GM21619 (cell line): ENCODE results near the gene CCDC196.

Experiments used
- ATAC-seq: cut with Tn5 transposase; IDR thresholded peaks from one replicate; pipeline ENCODE4 v1.9.1; 2021; ENCODE audit not compliant: unreplicated experiment

CCDC196 gene, protein sequence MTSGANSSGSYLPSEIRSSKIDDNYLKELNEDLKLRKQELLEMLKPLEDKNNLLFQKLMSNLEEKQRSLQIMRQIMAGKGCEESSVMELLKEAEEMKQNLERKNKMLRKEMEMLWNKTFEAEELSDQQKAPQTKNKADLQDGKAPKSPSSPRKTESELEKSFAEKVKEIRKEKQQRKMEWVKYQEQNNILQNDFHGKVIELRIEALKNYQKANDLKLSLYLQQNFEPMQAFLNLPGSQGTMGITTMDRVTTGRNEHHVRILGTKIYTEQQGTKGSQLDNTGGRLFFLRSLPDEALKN

DNA sequence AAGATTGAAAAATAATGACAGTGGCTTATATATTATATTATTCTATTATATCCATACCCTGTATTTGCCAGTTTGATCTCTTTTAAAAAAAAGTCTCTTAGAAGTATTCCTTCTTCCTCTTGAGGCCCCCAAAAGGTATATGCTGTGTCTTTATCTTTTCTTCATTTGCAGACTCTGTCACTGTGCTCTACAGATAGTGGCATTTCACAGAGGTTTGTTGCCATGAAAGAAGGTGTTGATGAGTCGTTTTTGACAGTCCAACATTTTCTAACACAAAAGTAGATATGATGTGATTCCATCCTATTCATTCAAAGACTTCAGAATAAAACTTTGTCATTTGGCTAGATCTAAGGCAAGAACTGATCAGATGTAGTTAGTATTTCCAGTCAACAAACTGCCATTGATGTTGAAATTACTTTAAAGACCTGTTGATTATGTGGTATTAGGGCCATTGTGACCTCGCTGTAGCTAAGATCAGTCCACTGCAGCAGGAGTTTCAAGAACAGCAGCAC is at the start of gene CCDC196:
CCDC196 (plus strand) TSS at position 462 of the 512 bp plus-strand sequence. CDS start 132 bp downstream, outside the sequence.
- ATAC-seq, result no peak

DNA sequence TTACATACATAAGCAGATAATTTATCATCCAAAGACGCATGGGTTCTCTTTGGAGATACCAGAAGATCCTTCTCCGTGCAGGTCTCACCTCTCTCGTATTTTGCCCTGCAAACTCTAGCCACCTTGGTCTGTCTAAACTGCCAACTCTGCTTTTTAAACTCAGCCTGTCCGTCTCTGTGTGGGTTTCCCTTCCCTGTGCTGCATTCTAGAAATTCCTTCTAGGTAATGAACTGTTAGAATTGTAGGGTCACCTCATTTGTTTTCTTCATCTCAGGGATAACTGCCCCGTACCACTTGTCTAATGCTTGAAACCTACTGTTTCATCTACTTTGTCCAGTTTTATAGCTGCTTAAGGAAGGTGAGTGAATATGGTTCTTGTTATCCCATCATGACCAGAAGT is 45.4 kb upstream of the CCDC196 start:
- ATAC-seq, result no peak

DNA sequence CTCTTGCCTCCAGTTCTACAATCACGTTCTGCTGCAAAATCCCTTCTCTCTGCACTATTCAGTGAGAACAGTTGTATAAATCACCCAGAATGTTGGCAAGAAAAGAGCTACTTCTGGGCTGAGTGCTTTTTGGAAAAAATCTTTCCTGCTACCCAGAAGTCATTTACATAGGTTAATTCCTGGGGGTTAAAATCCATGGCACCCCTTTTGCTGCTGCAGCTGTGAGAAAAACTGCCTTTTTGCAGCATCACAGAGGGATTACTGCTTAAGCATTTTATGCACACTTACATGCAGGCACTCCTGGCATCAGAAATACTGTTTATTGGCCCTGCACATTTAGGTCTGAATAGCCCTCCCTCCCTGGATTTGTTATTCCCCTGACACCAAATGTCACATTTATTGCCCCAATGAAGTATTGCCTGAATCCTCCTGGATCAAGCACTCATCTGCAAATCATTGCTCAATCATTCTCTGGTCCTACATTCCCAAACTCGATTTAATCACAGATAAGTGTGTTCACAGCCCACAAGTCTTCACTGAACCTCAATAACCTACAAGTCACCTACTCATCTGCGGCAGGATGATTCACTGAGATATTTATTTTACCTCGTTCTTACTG is 43.1 kb upstream of the CCDC196 start:
- no peak for ATAC-seq

DNA sequence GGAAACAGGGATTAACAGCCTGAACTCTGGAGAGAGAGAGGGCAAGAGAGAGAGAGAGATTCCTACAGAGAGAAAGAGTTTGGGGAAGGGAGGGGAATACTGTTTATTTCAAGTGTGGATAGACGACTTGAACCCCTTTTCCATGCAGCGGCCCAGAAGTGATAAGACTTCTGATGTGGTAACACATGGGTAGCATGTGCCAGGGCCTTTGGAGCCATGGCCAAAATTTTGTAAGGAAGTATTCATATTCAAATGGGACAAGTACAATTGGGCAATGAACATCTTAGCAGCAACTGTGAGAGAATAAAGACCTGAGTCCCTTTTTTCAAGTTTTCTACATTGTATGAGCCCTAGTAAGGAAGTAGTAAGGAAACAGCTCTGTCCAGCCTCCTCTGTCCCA is 42.4 kb upstream of the CCDC196 start:
- ATAC-seq, result no peak

DNA sequence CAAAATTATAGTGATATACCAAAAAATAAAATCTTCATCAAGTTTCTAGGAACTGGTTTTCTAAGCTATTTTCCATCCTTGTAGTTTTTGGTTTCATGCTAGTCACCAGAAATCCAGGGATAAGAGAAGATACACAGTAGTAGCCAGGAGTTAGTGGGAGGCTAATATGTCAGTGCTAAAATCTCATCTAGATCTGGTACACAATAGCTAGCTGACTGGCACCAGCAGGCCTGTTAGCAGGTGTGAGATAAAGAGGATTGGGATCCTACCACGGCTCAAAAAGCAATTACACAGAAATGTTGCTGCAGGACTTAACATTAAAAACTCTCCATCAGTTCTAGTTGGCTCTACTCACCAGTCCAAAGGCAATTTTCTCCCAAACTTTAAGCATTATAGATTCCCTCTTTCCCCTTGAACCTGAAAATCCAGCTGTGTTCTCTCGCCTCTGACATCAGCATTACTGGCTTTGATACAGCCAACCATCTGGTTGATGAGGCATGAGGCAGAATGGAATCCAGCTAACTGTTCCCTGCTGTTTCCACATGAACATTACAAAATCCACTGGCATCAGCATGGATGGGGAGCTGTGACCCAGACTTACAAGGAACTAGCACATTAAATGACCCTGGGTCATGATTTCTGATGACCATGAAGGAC is 41.8 kb upstream of the CCDC196 start:
- ATAC-seq, result no peak

DNA sequence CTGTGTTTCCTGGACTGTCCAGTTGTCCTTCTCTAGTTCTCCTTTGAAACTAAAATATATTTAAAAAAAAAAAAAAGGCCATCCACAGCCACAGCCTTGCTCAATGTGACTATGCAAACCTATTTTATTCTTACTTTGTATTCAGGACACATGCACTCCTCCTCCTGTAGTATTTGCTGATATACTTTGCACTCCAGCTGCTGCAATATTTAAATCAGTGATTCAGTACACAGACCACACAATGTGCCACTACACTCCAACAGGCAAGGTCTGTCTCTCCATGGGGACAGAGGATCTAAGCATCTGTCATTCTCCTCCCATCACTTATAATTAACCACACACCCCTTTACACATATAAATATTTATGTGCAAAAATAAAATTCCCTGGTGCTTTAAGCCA is 40.2 kb upstream of the CCDC196 start:
- no peak for ATAC-seq

DNA sequence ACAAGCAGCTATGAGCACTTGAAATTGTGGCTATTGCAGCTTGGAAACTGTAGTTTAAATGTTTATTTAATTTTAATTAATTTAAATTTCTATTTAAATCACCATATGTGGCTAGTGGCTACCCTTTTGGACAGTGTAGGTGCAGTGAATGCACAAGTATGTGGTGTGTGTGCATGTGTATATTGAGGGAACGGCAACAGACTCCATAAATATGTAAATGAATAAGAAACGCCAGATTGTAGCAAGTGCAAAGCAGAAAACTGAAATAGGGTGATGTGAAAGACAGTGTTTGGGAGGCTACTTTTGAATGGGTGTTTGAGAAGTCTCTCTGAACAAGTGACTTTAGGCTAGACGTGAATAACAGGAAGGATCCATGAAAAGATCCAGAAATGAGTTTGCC is 32.7 kb upstream of the CCDC196 start:
- ATAC-seq, result no peak

DNA sequence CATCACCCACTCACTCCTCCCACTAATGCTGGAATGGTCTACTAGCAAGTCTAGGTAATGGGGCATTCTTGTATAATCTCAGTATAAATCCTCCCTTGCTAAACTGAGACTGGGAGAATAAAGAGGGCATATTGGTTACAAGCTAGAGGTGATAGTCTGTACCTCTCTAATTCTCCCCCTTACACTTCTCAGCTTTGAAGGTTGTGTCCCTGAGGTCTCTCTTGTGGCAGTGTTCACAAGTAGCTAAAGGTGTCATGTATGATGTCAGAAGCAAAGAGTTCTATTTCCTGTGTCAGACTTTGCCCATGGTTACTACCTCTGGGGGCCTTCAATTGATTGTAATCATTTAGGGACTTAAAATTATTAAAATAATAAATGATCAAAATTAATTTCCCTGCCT is 26.6 kb upstream of the CCDC196 start:
- no peak for ATAC-seq

DNA sequence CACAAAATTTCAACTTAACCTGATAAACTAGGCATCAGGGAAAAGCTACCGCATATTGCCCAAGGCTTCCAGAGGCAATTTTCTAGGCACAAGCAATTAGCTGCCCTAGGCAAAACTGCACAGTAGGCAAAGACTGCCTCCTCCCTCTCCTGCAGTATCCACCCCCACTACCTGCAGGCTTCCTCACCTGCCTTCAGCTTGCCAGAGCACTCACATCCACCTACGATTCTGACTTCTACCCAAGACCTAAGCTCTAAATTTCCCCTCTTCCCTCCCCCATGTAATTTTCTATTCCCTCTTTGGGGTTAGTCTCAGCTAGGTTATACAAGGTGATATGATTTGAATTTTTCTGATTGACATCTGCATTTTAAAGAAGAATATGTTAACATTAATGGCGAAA is 21.9 kb upstream of the CCDC196 start:
- ATAC-seq, result no peak

DNA sequence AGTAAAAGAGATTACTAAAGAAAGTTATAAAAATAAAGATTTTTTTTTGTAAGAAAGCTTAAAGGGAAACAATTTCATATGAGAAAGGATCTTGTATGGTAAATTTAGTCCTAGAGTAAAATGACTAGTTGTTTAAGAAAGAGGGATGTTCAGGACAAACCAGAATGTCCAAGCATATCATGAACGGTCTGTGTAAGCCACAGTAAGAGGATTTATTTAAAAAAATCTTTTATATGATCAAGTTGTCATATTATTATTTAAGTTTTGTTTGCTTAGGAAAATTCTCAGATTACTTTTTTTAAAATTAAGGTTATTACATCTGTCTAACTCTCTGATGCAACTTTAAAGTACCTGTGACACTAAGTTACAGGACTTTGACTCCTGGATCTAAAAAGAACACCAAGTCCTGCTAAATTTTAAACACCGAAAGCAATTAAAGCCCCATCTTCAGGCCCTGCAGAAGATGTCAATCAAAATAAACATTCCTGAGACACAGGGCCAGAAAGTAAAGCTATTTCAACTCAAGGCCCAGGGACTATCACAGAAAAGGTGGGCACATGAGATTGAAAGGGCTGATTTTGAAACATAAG is 17.3 kb upstream of the CCDC196 start:
- ATAC-seq, result no peak

DNA sequence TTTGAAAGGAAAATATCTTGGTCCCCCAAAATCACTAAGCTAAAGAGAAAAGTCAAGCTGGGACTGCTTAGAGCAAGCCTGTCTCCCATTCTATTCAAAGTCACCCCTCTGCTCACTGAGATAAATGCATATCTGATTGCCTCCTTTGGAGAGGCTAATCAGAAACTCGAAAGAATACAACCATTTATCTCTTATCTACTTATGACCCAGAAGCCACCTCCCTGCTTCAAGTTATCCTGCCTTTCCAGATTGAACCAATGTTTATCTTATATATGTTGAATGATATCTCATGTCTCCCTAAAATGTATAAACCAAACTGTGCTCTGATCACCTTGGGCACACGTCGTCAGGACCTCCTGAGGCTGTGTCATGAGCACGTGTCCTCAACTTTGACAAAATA is 14.6 kb upstream of the CCDC196 start:
- no peak for ATAC-seq

DNA sequence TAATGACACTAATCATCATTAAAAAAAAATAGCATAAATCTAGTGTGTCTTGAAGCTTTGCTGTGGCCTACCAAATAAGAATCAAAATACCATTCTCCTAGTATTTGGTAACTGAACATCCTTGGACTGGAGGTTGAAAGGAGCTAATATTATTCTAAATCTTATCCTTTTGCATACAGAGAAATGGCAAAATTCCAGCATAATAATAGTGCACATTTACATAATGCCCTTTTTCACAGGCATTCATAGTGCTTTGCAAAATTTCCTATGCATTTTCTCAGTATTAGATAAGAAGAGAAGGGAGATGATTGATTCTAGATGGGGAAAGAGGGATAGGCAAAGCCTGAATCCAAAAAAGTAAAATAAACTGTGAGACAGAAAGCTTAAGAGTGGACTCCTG is 13.9 kb upstream of the CCDC196 start:
- ATAC-seq, result no peak

DNA sequence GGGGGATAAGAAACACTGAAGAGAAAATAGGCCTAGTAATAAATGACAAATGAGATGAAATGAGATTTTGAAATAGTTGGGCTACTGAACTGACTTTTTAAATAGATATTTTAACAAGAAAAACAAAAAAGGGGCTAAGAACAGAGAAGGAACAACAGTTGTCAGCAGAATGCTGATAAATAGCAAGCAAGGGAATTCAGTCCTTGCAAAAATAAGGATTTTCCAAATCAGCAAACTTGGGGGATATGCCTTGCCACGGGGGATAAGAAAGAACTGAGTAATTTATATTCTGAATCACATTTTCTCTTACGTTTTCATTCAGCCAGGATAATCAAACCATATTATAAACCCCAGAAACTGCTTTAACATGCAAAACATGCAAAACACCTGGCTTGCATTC is 12.9 kb upstream of the CCDC196 start:
- no peak for ATAC-seq

DNA sequence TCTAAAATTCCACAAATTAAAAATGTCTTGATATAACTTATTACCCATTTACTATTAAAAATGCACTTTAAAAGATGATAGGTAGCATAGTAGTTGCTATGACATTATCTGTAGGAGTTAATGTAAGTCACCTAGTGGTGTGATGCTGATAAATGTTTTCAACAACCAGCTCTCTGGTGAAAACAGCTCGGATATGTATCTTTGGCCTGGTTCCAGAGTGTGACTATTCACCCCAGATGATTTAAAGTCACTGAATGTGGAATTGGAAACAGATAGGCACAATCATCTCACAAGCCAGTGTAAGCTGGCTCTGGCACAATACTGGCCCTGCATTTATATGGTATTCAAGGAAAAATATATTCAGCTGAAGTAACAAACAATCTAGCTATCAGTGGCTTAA is 9.2 kb upstream of the CCDC196 start:
- no peak for ATAC-seq

DNA sequence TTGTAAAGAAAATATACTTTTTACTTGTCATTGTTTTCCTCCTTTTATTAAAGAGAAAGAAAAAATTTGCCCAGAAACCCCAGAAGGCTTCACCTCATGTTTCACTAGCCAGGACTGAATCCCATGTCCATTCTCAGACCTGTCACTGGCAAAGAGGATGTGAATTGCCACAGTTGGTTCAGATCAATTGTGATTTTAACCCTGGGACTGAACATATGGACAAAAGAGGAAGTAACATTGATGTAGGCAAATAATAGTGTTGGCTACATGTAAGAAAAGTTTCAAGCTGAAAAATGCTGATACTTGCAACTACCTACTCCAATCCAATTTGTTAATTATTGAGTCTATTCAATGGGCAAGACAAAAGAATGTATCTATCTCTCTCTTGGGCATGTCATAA is 8.6 kb upstream of the CCDC196 start:
- ATAC-seq, result no peak

DNA sequence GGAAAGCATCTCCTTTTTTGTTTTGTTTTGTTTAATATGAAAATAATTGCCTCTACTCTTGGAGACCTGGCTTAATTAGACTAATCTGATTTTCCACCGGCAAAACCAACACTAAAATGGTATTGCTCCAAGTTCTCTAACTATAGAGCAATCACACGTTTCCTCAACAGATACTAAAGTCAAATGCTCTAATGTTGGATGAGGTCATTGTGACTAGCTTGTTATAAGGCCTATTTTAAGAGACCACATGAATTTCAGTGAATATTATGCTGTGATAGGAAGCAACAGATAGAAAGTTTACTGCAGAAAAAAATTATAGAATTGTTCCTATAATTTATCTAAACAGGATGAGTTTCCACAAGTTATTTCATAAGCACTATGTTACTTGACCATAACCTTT is 3.3 kb upstream of the CCDC196 start:
- ATAC-seq, result no peak

DNA sequence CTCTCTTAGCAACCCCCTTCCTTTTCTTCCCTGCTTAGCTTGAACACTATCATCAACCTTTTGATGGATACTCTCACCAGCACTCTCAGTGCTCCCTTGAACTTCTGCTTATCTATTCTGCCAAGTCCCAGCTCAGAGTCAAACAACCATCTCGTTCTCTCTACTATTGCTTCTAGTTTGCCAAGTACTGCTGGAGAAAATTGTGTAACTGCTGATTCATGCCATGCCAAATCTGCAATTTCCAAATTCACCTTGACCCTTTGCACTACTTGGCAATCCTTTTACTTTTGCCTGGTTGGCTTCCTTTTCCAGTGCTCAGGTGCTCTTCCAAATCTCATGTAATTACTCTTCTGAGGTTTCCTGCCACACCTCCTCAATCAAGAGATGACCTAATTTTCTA is 2.8 kb upstream of the CCDC196 start:
- no peak for ATAC-seq

DNA sequence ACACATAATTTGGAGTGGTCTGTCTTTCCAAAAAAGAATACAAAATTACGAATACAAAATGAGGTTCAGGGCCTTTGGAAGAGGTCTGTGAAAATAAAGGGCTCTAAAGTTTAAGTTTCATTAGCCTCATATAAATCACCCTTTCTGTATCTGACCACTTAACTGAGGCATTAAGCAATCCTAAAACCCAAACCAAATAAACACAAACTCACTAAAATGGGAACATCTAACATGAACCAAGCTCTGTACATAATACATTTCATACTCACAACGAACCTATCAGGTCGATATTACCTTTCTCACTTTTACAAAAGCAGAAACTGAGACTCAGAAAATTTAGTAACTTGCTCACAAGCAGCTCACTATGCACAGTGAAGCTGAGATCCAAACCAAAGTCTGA is 1.1 kb upstream of the CCDC196 start:
- ATAC-seq, result no peak

DNA sequence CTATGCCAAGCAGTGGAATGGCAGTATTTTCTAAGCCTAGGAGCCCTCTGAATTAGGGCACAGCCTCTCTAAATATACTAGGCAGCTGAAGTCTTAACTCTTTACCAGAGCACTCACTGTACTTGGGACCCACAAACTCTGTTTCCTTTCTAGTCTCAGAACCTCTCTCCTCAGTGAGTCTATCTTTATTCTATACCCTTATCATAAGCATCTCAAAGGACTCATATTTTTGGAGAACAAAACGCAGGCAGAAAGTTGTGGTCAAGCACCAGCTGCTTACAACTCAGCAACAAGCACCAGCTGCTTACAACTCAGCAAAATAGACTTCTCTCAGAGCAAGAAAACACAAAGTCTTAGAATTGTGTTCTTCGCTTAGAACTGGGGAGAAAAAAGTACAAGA is 993 bp downstream of the CCDC196 start:
- no peak for ATAC-seq

DNA sequence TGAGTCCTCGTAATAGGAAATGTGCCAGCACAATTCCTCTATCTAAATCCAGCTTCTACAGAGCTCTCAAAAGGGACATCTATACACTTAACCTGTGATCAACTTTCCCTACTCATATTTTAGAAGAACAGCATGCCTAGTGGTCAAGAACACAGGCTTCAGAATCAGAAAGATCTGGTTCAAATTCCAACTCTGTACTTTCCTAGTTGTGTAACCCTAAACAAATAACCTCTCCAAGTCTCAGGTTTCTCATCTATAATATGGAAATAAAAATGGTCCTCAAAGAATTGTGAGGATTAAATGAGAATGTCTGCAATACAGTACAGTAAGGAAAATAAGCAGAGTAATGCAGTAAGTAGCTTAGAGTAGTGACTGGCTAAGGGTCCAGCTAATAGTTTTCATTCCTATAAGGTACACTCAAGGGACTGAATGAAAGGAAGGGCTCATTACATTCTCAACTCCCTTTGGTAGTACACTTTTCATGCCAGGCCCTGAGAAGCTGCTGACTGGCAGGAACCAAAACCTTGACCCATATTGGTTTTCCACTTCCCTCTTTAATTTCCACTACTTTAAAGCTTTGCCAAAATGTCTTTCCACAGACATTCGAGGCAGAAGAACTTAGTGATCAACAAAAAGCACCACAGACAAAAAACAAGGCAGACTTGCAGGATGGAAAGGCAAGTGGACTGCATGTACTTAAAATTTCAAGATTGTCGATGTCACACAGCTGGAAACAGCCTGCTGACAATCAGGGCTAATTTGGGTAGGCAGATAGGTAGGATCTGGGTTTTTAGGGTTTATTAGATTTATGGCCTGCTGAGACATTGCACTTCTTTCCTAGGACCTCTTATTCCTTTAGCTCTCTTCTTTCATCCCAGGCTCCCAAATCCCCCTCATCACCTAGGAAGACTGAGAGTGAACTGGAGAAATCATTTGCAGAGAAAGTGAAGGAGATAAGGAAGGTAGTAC is 4.3 kb downstream of the CCDC196 start:
- ATAC-seq, result no peak

DNA sequence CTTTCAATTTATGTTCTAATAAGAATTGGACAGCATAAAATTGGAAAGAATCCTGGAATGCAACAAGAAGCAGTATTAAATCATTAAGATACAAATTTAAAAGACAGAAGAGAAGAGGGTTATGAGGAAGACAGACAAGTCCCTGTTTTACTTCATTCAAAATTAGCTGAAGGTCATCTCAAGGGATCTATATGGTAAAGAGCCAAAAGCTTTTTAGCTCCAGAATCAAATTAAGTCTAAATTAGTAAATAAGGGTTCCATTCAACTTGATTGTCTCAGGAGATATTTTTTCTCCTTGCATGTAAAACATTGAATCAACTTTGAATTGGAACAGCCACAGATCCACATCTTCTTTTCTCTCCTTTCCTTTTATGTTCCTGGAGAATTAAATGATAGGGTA is 7.6 kb downstream of the CCDC196 start:
- no peak for ATAC-seq
